Epidermal melanocyte (primary cell): ENCODE measurements around the gene SLC6A6.

Experiments used
- DNase-seq: peaks from one replicate; pipeline ENCODE4 v3.0.0; 2011; ENCODE audit warnings: low spot score; ENCODE audit not compliant: insufficient read length

SLC6A6 gene

DNA sequence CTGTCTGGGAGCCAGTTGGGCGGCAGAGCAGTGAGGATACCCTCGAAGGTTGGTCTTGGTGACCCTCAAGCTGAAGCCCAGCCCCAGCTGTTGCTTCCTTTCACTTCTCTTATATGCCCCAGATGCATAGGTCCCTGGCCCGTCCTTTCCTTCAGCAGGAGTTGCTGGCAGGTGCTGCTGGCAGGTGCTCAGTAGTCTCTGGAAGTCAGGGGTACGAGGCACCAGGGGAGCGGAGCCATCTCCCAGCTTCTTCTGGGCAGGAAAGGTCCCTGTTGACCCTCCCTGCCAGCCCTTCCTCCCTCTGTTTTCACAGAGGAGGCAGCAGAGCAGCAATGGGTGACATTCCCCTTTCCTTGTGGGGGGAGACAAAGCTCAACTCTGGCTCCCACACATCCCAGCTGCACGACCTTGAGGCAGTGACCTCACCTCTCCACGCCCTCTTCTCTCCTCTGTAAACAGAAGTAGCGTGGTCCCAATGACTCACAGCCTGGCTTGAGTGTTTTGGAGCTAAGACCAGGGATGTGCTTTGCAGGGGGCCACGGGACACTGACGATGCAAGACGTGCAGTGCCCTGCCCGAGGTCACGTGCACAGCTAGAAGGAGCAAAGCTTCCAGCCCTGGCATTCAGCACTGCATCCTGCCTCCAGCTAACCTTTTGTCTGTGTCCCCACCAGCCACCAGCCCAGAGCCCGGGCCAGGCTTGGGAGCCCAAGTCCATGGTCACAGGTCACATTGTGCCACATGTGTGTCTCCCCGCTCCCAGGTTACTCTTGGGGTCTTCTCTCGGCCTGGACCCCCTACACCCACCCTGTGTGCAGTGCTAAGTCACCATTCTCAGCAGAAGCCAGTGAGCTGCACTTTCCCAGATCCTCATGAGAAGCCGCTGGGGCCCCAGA lies 49.7 kb downstream of the SLC6A6 start:
- DNase-seq: peak; percentile 31

- DNase-seq: peak; percentile 83
Observed at GRCh38 chr3:14452740-14453710, 50.6 kb downstream of the SLC6A6 start.

- DNase-seq: no peak
Observed at GRCh38 chr3:14453876-14454638, 51.7 kb downstream of the SLC6A6 start.

DNA sequence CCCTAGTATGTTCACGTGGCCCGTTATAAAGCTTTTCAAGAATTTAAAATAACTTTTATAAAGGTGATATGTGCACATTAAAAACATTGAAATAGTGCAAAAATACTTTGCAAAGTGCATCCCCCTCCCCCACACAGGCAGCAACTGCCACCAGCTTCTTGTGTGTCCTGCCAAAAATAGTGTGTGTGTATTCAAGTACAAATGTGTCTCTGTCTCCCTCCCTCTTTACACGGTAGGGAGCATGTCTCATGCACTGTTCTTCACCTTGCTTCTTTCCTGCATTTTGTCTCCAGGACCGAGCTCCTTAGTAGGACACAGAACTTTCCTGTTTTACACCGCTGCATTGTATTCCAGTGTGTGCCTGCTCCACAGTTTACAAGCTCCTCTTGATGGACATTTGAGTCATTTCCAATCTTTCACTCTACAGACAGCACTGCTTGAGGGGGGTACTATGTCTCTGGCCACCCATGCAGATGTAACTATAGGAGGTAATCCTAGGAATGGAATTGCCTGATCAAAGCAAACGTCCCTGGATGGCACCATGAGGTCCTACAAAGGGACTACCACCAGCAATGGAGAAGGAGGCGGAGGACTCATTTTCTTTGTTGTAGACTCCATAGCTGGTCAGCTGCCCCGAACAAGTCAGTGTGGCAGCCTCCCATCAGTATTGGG lies 52.4 kb downstream of the SLC6A6 start:
- DNase-seq: no peak

GRCh38 chr3:14455571-14456317 lies 53.3 kb downstream of the SLC6A6 start:
- DNase-seq: no peak

DNA sequence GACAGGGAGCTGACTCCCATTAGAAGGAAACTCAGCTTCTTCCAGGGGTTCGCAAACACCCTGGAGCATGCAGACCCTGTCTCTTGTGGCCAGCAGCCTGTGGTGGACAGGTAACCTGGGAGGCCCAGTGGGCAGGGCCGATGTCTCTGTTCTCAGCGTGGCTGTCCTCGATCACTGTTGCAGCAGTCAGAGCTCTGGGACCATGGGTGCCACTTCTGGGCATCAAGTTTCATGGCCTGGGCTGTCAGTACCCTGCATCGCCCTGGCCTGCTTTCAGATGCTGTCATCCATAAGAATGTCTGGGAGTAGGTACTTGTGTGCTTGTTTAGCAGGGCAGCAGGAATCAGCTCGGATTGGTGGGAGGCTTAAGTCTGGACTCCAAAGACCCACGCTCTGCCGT lies 54.4 kb downstream of the SLC6A6 start:
- DNase-seq: no peak

GRCh38 chr3:14457481-14457880 lies 55.1 kb downstream of the SLC6A6 start:
- no peak for DNase-seq

GRCh38 chr3:14457999-14458398 lies 55.6 kb downstream of the SLC6A6 start:
- no peak for DNase-seq

- DNase-seq: no peak
Observed at GRCh38 chr3:14458434-14459275, 56.2 kb downstream of the SLC6A6 start.

DNA sequence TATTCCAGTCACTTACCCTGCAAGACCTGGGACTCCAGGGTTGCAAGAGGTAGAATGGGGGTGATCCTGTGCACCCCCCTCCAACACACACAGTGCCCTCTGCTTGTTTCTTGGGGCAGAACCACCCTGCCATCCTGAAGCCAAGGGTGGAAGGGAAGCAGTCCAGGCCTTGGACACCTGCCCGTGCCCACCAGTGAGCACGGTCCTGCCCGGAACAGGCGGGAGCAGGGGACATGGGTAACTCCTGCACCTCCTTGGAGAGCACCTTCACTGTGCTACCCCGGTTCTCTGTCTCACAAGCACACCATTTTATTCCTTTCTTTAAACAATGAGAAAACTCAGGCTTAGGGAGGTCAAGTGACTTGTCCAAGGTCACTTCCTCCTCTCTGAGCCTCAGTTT lies 57.0 kb downstream of the SLC6A6 start:
- no peak for DNase-seq

- DNase-seq: no peak
Observed at GRCh38 chr3:14459787-14460186, 57.4 kb downstream of the SLC6A6 start.

- peak; percentile 41 for DNase-seq
Observed at GRCh38 chr3:14460342-14461005, 58.1 kb downstream of the SLC6A6 start.

- no peak for DNase-seq
Observed at GRCh38 chr3:14461006-14461747, 58.8 kb downstream of the SLC6A6 start.

DNA sequence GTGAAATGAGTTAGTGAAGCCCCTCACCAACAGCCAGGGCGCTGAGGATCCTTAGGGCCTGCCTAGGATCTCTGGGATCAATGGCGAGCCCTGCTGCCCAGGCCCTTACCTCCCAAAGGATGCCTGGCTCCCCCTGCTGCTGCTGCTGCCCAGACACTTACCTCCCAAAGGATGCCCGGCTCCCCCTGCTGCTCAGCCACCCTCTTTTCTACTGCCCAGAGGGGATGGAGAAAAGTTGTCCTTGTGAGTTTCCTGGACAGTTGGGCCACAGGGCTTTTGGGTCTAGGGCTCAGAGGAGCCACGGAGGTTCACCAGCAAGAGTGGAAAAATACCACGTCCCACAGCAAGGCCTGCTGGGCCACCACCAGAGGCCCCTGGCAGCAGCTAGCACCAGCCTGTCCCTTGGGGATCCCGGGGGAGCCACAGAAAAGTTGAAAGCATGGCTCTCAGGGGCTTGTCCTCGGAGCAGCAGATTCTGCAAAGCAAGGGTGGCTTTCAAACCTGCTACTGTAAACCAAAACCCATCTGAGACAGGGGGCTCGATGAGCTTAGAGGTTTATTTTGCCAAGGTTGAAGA lies 59.4 kb downstream of the SLC6A6 start:
- DNase-seq: peak; percentile 35

DNA sequence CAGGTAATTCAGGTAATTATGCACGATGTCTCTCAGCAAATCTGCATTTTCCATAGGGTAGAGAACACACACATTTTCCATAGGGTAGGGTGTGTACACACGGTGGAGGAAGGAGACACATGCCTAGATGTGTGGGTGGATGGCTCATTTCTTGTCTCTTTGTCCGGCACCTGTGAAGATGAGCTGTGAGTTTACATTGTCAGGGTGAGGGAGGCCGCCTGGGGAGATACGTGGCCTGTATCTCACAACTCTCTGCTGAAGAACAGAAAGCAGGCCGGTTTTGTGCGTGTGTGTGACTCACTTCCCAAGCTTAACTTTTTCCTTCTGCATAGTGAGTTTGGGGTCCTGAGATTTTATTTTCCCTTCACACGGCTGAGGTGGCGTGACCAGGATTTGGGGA lies 60.3 kb downstream of the SLC6A6 start:
- no peak for DNase-seq

DNA sequence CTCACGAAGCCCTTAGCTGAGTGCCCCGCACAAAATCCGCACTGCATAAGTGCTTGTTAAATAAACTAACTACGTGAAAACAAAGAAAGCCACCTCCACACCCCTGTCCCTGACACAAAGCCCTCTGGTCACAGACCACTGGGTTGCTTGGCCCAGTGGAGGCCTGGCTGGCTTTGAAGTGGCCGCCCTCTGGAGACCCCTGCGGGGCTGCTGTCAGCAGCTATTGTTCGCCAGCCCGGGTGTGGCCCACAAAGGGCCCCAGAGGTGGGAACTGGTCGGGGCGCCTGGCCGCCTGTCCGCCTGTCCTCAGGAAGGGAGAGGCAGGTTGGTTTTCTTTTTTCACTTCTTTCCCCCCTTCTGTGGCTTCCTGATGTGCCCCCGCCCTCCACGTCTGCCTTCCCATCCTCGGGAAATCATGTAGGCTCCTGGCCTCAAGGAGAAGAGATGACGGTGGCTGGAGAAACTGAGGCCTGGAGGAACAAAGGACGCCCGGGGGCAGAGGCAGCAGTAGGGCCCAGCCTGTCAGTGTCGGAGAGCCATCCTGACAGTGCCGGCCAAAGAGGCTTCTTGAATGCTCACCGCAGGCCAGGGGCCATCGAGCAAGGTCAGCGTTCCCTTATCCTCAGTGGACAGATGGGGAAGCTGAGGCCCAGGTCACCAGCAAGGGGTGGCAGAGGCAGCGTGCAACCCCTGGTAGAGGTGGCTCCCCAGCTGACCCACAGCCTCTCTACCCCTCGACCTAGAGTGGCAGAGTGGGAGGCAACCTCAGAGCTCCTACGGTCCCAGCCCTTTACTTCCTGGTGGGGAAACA lies 61.1 kb downstream of the SLC6A6 start:
- no peak for DNase-seq

- DNase-seq: no peak
Observed at GRCh38 chr3:14464141-14464465, 61.7 kb downstream of the SLC6A6 start.
